Measurements from ENCODE around the gene UBE2D2.

The UBE2D2 gene

GRCh38 chr5:139651853-139652787 lies 91.0 kb downstream of the UBE2D2 start:
- Mint-ChIP-seq H3K27ac (no peak overlapping the region), H3K4me3 (peak overlapping the region; percentile 2 to 14), H3K27me3 (peaks cover 81% of the 10 kb centered on the region), H3K9me3 (no peaks in the 10 kb centered on the region), H3K4me1 (peaks cover 62% of the 10 kb centered on the region)
- ATAC-seq (peak; percentile 63), DNase-seq (peak; percentile 70 to 76)

DNA sequence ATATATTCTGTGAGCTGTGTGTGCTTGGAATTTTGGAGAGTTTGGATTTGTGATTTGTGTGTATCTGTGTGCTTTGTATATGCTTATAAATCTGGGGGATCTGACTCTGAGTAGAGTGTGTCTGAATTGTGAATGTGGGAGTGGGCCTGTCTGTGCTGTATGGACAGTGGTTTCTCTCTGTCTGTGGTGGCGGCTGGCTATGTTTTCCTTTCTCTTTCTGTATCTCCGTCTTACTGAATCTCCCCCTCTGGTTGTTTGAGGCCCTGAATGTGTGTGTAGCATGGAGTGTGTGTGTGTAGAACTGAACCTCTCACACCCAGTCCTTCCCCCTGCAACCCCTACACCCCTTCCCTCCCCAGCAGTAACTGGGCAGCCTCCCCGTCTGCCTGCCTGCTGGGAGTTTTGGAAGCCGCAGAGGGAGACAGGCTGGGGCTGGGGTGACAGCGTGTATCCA lies 91.7 kb downstream of the UBE2D2 start:
- H3K27me3 Mint-ChIP-seq = peaks cover 74% of the 10 kb centered on the region
- no peak overlapping the region for H3K27ac Mint-ChIP-seq
- no peaks in the 10 kb centered on the region for H3K9me3 Mint-ChIP-seq
- peak; percentile 19 for ATAC-seq
- peak overlapping the region in 1 of 2 donors; percentile 4 for H3K4me3 Mint-ChIP-seq
- no peak for DNase-seq
- peaks cover 62% of the 10 kb centered on the region for H3K4me1 Mint-ChIP-seq

GRCh38 chr5:139653616-139654015 lies 92.5 kb downstream of the UBE2D2 start:
- ATAC-seq = no peak
- no peak for DNase-seq
- Mint-ChIP-seq H3K4me3 (peak overlapping the region in 1 of 2 donors; percentile 51), H3K27ac (no peak overlapping the region), H3K27me3 (peaks cover 71% of the 10 kb centered on the region), H3K4me1 (peaks cover 69% of the 10 kb centered on the region), H3K9me3 (no peaks in the 10 kb centered on the region)

DNA sequence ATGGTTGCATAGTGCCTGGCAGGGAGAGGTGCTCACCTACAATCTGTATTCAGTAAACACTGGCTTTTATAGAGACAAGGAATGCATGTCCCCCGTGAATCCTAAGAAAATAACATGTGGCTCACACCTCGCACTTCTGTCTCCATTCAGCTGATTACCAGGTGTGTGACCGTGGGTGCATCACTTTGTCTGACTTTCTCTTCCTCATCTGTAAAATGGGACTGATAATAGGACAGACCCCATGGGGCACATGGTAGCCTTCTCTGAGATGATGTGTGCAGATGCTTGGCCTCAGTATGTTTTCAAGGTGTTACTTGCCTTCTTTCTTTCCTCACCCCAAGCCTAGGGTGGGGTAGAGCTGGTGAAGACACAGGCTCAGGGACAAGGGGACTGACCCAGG lies 93.3 kb downstream of the UBE2D2 start:
- no peaks in the 10 kb centered on the region for H3K9me3 Mint-ChIP-seq
- H3K4me3 Mint-ChIP-seq = no peak overlapping the region
- DNase-seq = no peak
- peaks cover 73% of the 10 kb centered on the region for H3K4me1 Mint-ChIP-seq
- ATAC-seq = no peak
- H3K27ac Mint-ChIP-seq = no peak overlapping the region
- H3K27me3 Mint-ChIP-seq = peaks cover 68% of the 10 kb centered on the region

DNA sequence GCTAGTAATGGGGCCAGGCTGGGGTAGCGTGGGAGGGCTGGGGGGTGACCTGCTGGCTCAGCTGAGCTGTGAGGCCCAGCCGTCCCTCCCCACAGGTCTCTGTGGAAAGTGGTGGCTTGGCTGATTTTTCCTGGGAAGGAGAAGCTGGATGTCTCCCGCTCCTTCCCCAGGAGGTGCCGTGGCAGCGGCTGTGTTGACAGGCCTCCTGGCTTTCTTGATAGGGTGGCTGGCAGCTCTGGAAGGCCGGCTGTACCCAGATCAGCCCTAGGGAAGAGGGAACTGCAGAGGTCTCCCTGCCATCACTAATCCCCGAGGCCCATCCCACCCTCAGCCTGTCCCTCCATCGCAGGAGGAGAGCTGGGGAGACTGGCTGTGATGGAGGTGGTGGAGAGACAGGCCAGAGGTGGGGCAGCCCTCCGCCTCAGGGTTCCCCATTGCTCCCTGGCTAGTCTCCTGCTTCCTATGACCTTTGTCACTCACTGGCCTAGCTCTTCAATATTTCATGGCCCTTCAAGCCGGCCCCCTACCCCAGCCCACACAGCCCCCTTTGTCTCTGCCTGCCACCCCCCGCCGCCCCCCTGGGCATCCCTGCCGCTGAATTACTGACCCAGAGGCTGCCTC lies 93.8 kb downstream of the UBE2D2 start:
- no peak overlapping the region for H3K27ac Mint-ChIP-seq
- no peak overlapping the region for H3K4me3 Mint-ChIP-seq
- peaks cover 63% of the 10 kb centered on the region for H3K27me3 Mint-ChIP-seq
- no peak for ATAC-seq
- no peak for DNase-seq
- H3K9me3 Mint-ChIP-seq = no peaks in the 10 kb centered on the region
- peaks cover 68% of the 10 kb centered on the region for H3K4me1 Mint-ChIP-seq

DNA sequence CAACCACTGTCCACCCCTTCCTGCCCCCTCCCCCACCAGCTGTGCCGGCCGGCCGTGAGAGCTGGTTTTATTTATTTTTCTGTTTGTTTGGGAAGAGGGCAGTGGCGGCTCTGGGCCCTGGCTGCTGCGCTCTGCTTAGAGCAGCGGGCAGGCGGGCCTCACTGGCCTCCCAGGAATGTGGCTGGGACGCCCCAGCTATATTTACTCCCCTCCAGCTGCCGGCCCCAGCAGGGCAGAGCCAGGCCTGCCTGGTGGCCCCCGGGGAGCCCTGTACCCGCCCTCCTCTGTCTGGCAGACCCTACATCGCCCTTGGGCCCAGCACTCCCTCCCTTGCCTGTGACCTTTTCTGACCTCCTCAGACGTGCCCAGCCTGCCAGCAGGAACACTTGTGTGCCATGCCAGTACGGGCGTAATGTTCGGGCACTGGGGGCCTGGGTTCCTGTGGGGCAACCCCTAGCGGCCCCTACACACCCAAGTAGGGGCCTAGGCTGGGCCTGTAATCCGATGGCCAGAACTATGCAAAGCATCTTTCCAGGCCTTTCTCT lies 94.7 kb downstream of the UBE2D2 start:
- DNase-seq = no peak
- Mint-ChIP-seq H3K27me3 (peaks cover 55% of the 10 kb centered on the region), H3K27ac (no peak overlapping the region), H3K4me1 (peaks cover 60% of the 10 kb centered on the region), H3K4me3 (no peak overlapping the region), H3K9me3 (no peaks in the 10 kb centered on the region)
- no peak for ATAC-seq

DNA sequence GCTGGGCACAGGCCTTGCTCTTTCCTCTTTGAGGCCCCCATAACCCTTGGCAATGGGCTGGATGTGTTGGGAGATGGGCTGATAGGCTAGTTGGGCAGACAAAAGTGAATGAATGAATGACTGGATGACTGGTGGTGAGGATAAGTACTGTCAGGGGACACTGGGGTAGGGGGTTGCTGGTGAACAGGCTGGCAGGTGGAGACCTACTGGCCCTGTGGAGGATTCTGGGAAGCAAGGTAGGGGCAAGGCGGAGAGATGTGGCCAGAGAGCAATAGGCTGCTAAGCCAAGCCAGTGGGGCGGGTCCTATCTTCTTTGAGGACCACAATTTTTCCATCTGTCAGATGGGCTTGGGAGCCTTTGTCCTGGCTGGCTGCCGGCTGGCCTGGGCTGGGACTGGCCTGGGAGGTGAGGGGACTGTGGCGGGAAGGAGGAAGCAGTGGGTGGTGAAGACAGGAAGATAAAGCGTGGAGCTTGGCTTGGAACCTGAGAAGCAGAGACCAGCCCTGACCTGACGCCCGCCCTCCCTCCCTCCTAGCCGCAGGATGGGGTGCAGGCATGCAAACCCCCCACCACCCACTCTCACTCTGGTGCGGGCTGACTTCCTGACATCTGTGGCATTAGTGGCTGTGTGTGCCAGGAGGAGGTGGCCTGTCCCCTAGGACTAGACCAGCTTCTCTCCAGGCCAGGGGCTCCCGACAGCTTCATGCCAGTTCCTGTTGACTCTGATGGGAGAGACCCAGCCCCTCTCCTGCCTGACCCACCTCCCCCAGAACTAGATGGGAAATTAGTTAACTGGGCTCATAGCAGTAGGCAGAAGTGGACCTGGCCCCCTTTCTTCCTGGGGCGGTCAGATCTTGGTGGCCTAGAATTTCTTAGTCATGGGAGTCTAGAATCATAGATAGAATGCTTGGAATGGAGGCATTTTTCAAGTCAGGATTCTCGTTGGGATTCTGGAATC lies 96.5 kb downstream of the UBE2D2 start:
- Mint-ChIP-seq H3K27ac (peak overlapping the region in 1 of 2 donors; percentile 10), H3K9me3 (no peaks in the 10 kb centered on the region), H3K4me3 (peak overlapping the region in 1 of 2 donors; percentile 7)

DNA sequence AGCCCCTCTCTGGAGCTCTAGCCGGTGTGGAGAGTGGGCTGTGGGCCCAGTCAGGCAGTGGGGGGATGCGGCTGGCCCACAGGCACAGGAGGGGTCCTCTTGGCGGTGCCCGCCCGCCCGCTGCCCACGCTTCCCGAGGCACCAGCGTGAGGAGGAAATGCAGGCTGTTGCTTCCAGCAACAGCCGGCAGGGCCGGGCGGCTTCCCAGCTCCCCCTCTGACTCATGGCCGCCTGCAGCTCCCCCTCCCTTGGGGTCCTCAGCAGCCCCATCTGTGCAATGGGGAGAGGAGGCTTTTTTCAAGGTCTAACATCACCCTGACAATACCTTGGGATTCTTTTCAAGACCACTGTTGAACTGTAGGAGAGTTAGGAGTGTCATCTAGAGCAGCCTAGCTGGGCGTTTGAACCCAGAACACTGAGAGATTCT lies 97.4 kb downstream of the UBE2D2 start:
- H3K27me3 Mint-ChIP-seq = peaks cover 27% of the 10 kb centered on the region
- no peak overlapping the region for H3K4me3 Mint-ChIP-seq
- peaks cover 43% of the 10 kb centered on the region for H3K4me1 Mint-ChIP-seq
- ATAC-seq (no peak), DNase-seq (no peak)
- no peaks in the 10 kb centered on the region for H3K9me3 Mint-ChIP-seq
- H3K27ac Mint-ChIP-seq = no peak overlapping the region

More for the DNA sequence above, 96.5 kb downstream of the UBE2D2 start:
- no peak for ATAC-seq
- Mint-ChIP-seq H3K27me3 (peaks cover 36% of the 10 kb centered on the region), H3K4me1 (peaks cover 43% of the 10 kb centered on the region)
- no peak for DNase-seq

- peaks cover 22% of the 10 kb centered on the region for H3K27me3 Mint-ChIP-seq
- no peak for DNase-seq
- H3K4me1 Mint-ChIP-seq = peaks cover 38% of the 10 kb centered on the region
- peak; percentile 10 for ATAC-seq
- H3K4me3 Mint-ChIP-seq = no peak overlapping the region
- H3K9me3 Mint-ChIP-seq = no peaks in the 10 kb centered on the region
- H3K27ac Mint-ChIP-seq = no peak overlapping the region
Observed at GRCh38 chr5:139658928-139659667, 98.0 kb downstream of the UBE2D2 start.

DNA sequence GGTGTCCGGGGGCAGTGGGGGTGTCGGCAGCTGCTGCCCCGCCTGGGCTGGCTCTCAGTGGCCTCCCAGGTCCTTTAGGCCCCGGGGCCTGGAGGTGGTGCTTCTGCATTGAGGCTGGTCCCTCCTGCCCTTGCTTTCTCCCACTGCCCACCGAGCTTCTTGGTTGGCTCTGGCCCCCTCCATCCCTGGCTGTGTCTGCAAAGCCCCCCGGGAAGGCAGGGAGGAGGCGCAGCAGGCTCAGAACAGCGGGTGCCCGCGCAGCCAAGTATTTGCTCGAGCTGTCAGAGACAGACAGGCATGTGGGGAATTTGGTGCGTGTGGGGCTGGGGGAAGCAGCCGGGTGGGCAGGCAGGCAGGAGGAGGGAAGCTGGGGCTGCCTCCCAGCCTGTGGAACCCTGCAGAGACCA lies 98.6 kb downstream of the UBE2D2 start:
- H3K4me1 Mint-ChIP-seq = peaks cover 42% of the 10 kb centered on the region
- ATAC-seq (no peak), DNase-seq (no peak)
- H3K4me3 Mint-ChIP-seq = no peak overlapping the region
- H3K27me3 Mint-ChIP-seq = peaks cover 16% of the 10 kb centered on the region
- H3K27ac Mint-ChIP-seq = no peak overlapping the region
- H3K9me3 Mint-ChIP-seq = no peaks in the 10 kb centered on the region

DNA sequence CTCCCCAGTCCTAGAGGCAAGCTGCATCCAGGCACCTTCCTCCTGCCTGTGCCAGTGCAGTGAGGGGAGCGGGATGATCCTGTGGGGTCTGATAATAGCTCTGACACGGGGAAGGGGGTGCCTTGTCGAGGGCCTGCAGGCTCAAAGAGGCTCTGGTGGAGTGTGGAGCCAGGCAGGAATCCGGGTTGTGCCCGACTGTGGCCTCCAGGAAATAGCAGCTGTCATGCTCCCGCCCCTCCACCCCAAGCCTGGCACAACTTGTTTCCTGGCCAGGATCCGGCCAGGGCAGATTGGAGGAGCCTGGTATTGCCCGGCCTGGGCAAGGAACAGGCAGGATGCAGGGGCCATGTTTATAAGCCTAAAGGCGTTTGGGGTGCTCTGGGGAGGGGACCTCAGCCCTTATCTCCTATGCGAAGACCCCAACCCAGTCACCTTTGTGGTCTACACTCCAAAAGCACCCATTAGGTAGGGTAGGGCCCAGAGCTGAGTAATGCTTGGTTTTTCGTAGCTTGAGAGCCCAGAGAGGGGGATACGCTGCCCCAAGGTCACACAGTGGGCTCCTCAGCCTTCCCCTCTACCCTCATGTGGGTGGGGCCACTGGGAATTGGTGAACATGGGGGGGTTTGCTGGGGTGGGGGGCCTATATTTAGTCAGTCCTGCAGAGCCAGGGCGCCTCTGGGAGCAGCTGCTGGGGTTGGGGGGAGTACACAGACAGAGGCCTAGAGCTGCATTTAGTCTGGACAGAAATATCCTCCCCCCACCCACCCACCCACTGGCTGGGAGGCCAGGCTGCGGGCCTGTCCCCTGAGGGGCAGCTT lies 99.2 kb downstream of the UBE2D2 start:
- no peaks in the 10 kb centered on the region for H3K9me3 Mint-ChIP-seq
- no peak overlapping the region for H3K4me3 Mint-ChIP-seq
- H3K27me3 Mint-ChIP-seq = peaks cover 9% of the 10 kb centered on the region
- H3K4me1 Mint-ChIP-seq = peaks cover 43% of the 10 kb centered on the region
- H3K27ac Mint-ChIP-seq = no peak overlapping the region
- ATAC-seq (no peak), DNase-seq (no peak)

DNA sequence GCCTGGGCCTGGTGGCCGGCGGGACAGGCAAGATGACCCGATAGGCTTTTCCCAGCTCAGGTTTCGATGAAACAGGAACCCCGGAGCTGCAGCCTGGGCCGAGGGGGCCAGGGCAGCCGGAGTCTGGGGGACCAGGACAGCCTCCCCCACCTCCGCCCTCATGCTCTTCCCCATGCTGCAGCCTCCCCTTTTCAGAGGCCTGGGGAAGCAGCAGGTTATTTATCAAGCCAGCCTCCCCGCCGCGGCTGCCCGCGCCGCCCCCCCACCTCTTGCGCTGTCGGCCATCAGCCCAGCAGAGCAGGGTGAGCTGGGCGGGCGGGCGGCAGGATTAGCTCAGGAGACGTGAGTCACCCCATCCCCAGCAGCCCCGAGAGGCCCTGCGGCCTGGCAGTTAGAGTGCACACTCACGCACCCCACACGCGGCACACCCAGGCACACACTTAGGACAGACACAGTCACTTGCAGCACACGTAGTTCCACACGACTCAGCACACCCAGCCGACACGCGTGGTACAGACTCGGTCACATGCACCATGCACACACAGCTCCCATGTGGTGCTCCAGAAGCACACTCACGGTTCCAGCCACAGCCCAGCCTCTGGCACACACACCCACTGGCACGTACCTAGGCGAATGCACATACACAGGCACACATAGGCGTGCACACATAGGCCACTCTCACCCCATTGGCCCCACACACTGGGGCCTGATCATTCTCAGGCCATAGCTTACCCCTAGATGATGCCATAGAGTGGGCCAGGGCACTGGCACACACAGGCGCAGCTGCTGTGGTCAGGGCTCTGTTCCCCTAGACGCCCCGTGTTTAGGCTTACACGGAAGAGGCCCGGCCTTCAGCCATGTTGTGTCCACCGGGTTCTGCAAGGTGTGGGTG lies 100.0 kb downstream of the UBE2D2 start:
- Mint-ChIP-seq H3K4me3 (no peak overlapping the region), H3K4me1 (peaks cover 50% of the 10 kb centered on the region), H3K9me3 (no peaks in the 10 kb centered on the region), H3K27me3 (peaks cover under 1% of the 10 kb centered on the region), H3K27ac (no peak overlapping the region)
- ATAC-seq (peak; percentile 11), DNase-seq (no peak)

- Mint-ChIP-seq H3K27me3 (no peaks in the 10 kb centered on the region), H3K4me3 (no peak overlapping the region), H3K9me3 (no peaks in the 10 kb centered on the region), H3K27ac (no peak overlapping the region), H3K4me1 (peaks cover 57% of the 10 kb centered on the region)
- DNase-seq (no peak), ATAC-seq (no peak)
Observed at GRCh38 chr5:139662617-139663016, 101.5 kb downstream of the UBE2D2 start.
